HEK293T (cell line): Measurements from ENCODE around the gene AGPS.

Source experiments
- CTCF ChIA-PET: fragments of 350-600 bp; formaldehyde crosslinking; extraction: SDS; loops from one replicate; lab custom pipeline; 2021; ENCODE audit warnings: antibody characterized with exemption, inconsistent platforms; lab: Yijun Ruan, JAX
- POLR2A ChIA-PET: fragments of 350-600 bp; formaldehyde crosslinking; extraction: SDS; loops from one replicate; lab custom pipeline; 2020; ENCODE audit warnings: antibody characterized with exemption, inconsistent platforms; lab: Yijun Ruan, JAX
- DNase-seq: peaks from one replicate; pipeline ENCODE4 v3.0.0; 2012; ENCODE audit warnings: mixed read lengths; ENCODE audit errors: extremely low spot score
- ARNT ChIP-seq: fragments of 450-650 bp; IDR thresholded peaks from 2 replicates; pipeline ENCODE4 v1.6.1; 2017; ENCODE audit warnings: mild to moderate bottlenecking
- BHLHE40 ChIP-seq: fragments of 450-650 bp; IDR thresholded peaks from 2 replicates; pipeline ENCODE4 v1.6.1; 2016; ENCODE audit warnings: mild to moderate bottlenecking, moderate library complexity, borderline replicate concordance
- CTBP1 ChIP-seq: fragments of 450-650 bp; IDR thresholded peaks from 2 replicates; pipeline ENCODE4 v1.6.1; 2016; ENCODE audit warnings: borderline replicate concordance
- ELF4 ChIP-seq: fragments of 450-650 bp; IDR thresholded peaks from 2 replicates; pipeline ENCODE4 v1.6.1; 2017; ENCODE audit warnings: antibody characterized with exemption
- FOXA1 ChIP-seq: fragments of 450-650 bp; IDR thresholded peaks from 2 replicates; pipeline ENCODE4 v1.6.1; 2016; ENCODE audit warnings: mild to moderate bottlenecking
- FOXK2 ChIP-seq: fragments of 450-650 bp; IDR thresholded peaks from 2 replicates; pipeline ENCODE4 v1.6.1; 2016; ENCODE audit warnings: mild to moderate bottlenecking
- FOXM1 ChIP-seq: fragments of 450-650 bp; IDR thresholded peaks from 2 replicates; pipeline ENCODE4 v1.6.1; 2017; ENCODE audit warnings: mild to moderate bottlenecking, borderline replicate concordance
- HDGF ChIP-seq: fragments of 450-650 bp; IDR thresholded peaks from 2 replicates; pipeline ENCODE4 v1.6.1; 2017; ENCODE audit warnings: antibody characterized with exemption, borderline replicate concordance
- L3MBTL2 ChIP-seq: fragments of 450-650 bp; conservative IDR thresholded peaks from 2 replicates; pipeline ENCODE4 v1.6.1; 2016; ENCODE audit warnings: mild to moderate bottlenecking
- LEF1 ChIP-seq: fragments of 450-650 bp; IDR thresholded peaks from 2 replicates; pipeline ENCODE4 v1.6.1; 2017; ENCODE audit warnings: mild to moderate bottlenecking, borderline replicate concordance
- NFRKB ChIP-seq: fragments of 450-650 bp; IDR thresholded peaks from 2 replicates; pipeline ENCODE4 v1.6.1; 2016; ENCODE audit warnings: mild to moderate bottlenecking, moderate library complexity
- PKNOX1 ChIP-seq: fragments of 450-650 bp; IDR thresholded peaks from 2 replicates; pipeline ENCODE4 v1.6.1; 2016
- SP1 ChIP-seq: fragments of 450-650 bp; IDR thresholded peaks from 2 replicates; pipeline ENCODE4 v1.6.1; 2017
- SUZ12 ChIP-seq: fragments of 450-650 bp; IDR thresholded peaks from 2 replicates; pipeline ENCODE4 v1.6.1; 2016; ENCODE audit warnings: mild to moderate bottlenecking
- TARDBP ChIP-seq: fragments of 450-650 bp; IDR thresholded peaks from 2 replicates; pipeline ENCODE4 v1.6.1; 2016
- ZNF384 ChIP-seq: fragments of 450-650 bp; IDR thresholded peaks from 2 replicates; pipeline ENCODE4 v1.6.1; 2016

Gene AGPS

GRCh38 chr2:177585234-177585863, 192.8 kb downstream of the AGPS start:
- TF ChIP-seq SP1 (no peak), LEF1 (no peak), SUZ12 (no peak), FOXK2 (no peak), TARDBP (no peak), ZNF384 (no peak), NFRKB (no peak), FOXA1 (no peak), L3MBTL2 (no peak), HDGF (no peak), PKNOX1 (no peak), BHLHE40 (no peak), ARNT (no peak), ELF4 (no peak), CTBP1 (no peak), FOXM1 (no peak)
- ChIA-PET POLR2A (no interaction called here), CTCF (interaction anchor here (0.6 to 0.8 kb wide), 2 partner anchors 18 to 77 kb away, joined by 3 read pairs; no protein-coding TSS in a partner anchor)
- no peak for DNase-seq

GRCh38 chr2:177586154-177586553, 193.6 kb downstream of the AGPS start:
- POLR2A ChIA-PET: no interaction called here
- TF ChIP-seq SP1: no peak
- TF ChIP-seq TARDBP: no peak
- no peak for TF ChIP-seq L3MBTL2
- no peak for TF ChIP-seq BHLHE40
- TF ChIP-seq ELF4: no peak
- no peak for TF ChIP-seq FOXM1
- TF ChIP-seq LEF1: no peak
- TF ChIP-seq FOXK2: no peak
- no peak for TF ChIP-seq FOXA1
- TF ChIP-seq CTBP1: no peak
- TF ChIP-seq SUZ12: no peak
- no peak for TF ChIP-seq NFRKB
- TF ChIP-seq PKNOX1: no peak
- TF ChIP-seq ZNF384: no peak
- no peak for TF ChIP-seq HDGF
- no peak for DNase-seq
- CTCF ChIA-PET: interaction anchor here (0.8 kb wide), 1 partner anchor 17 kb away, joined by 3 read pairs; no protein-coding TSS in a partner anchor

GRCh38 chr2:177587371-177587770, 194.8 kb downstream of the AGPS start:
- no peak for TF ChIP-seq SP1
- TF ChIP-seq ZNF384: no peak
- TF ChIP-seq BHLHE40: no peak
- TF ChIP-seq ARNT: no peak
- TF ChIP-seq PKNOX1: no peak
- TF ChIP-seq CTBP1: no peak
- no peak for TF ChIP-seq FOXA1
- TF ChIP-seq L3MBTL2: no peak
- TF ChIP-seq SUZ12: no peak
- no peak for TF ChIP-seq ELF4
- no peak for TF ChIP-seq FOXK2
- no peak for TF ChIP-seq FOXM1
- TF ChIP-seq HDGF: no peak
- TF ChIP-seq TARDBP: no peak
- TF ChIP-seq LEF1: no peak
- TF ChIP-seq NFRKB: no peak
- DNase-seq: no peak
- POLR2A ChIA-PET: no interaction called here
- CTCF ChIA-PET: no interaction called here

GRCh38 chr2:177588671-177589070, 196.1 kb downstream of the AGPS start:
- TF ChIP-seq SP1 (no peak), FOXK2 (no peak), FOXM1 (no peak), NFRKB (no peak), ELF4 (no peak), BHLHE40 (no peak), ZNF384 (no peak), ARNT (no peak), HDGF (no peak), PKNOX1 (no peak), CTBP1 (no peak), FOXA1 (no peak), L3MBTL2 (no peak), LEF1 (no peak)
- DNase-seq: no peak
- CTCF ChIA-PET: no interaction called here

GRCh38 chr2:177589186-177589585, 196.6 kb downstream of the AGPS start:
- ChIA-PET POLR2A (no interaction called here), CTCF (no interaction called here)
- TF ChIP-seq ELF4: no peak
- TF ChIP-seq TARDBP: no peak
- TF ChIP-seq NFRKB: no peak
- TF ChIP-seq CTBP1: no peak
- TF ChIP-seq BHLHE40: no peak
- TF ChIP-seq LEF1: no peak
- TF ChIP-seq HDGF: no peak
- TF ChIP-seq SUZ12: no peak
- TF ChIP-seq SP1: no peak
- no peak for TF ChIP-seq FOXK2
- DNase-seq: no peak

More at GRCh38 chr2:177588671-177589070, 196.1 kb downstream of the AGPS start:
- POLR2A ChIA-PET: no interaction called here
